A549 treated with ZK216348 at 1 μM for 4 hours (cell line): Measurements from ENCODE around the gene RAB3A. TPM values are rescaled to one million over a fixed set of nuclear protein-coding genes. Genes with fewer than 3 reads are reported as not detected.

Experiments used
- total RNA-seq: library from RNA; stranded (reverse); fragments of 200-300 nt; extraction: Qiagen RNA extraction; gene quantifications from 5 replicates; pipeline ENCODE4 v1.2.3, GENCODE V29; 2022; ENCODE audit warnings: low read depth

The RAB3A gene
- total RNA-seq = 0.50 to 1.3 TPM (median 0.95 TPM) in 5 replicates

GRCh38 chr19:18203863-18204393, at the start of gene RAB3A:
RAB3A (minus strand) TSS chr19:18204042; CDS start chr19:18202740, 1,302 bp downstream.

GRCh38 chr19:18225702-18226468, 22.0 kb upstream of the RAB3A start, which contains the start of gene PDE4C:
PDE4C (minus strand) TSS chr19:18226438; CDS start chr19:18226415, 23 bp downstream.

GRCh38 chr19:18192673-18193387, 11.0 kb downstream of the RAB3A start, which contains the start of gene MPV17L2:
MPV17L2 (plus strand) TSS chr19:18193218; CDS start chr19:18193282, 64 bp downstream.

GRCh38 chr19:18173572-18174288, 30.1 kb downstream of the RAB3A start, which contains the start of gene IFI30:
IFI30 (plus strand) TSS chr19:18173813; CDS start chr19:18173842, 29 bp downstream.

GRCh38 chr19:18152817-18153555, 50.9 kb downstream of the RAB3A start, which contains the start of gene PIK3R2:
PIK3R2 (plus strand) TSS chr19:18153163; CDS start chr19:18155880, 2,717 bp downstream.

Other genes starting within 250 kb of the RAB3A start
- 0.12 to 0.98 TPM (median 0.48 TPM) in 5 replicates for gene KCNN1, start 236.9 kb downstream of the RAB3A start, total RNA-seq
- gene ARRDC2, start 195.9 kb downstream of the RAB3A start, total RNA-seq = 24.7 to 40.0 TPM (median 38.1 TPM) in 5 replicates
- gene IL12RB1, start 117.1 kb downstream of the RAB3A start, total RNA-seq = not detected in 5 replicates
- gene MAST3, start 106.3 kb downstream of the RAB3A start, total RNA-seq = 1.9 to 2.6 TPM (median 2.3 TPM) in 5 replicates
- 1.0 to 16.9 TPM (median 11.6 TPM) in 5 replicates for gene PIK3R2, start 50.9 kb downstream of the RAB3A start, total RNA-seq
- 7.9 to 26.4 TPM (median 16.4 TPM) in 5 replicates for gene IFI30, start 30.2 kb downstream of the RAB3A start, total RNA-seq
- 6.7 to 12.9 TPM (median 12.3 TPM) in 5 replicates for gene MPV17L2, start 10.8 kb downstream of the RAB3A start, total RNA-seq
- gene PDE4C, start 22.4 kb upstream of the RAB3A start, total RNA-seq = 0.12 to 0.99 TPM (median 0.14 TPM) in 3 of 5 replicates, not detected in the others
- 0.61 to 0.98 TPM (median 0.72 TPM) in 5 replicates for gene IQCN, start 70.4 kb upstream of the RAB3A start, total RNA-seq
- 22.6 to 65.5 TPM (median 54.9 TPM) in 5 replicates for gene JUND, start 77.6 kb upstream of the RAB3A start, total RNA-seq
- 200 to 249 TPM (median 235 TPM) in 5 replicates for gene LSM4, start 119.0 kb upstream of the RAB3A start, total RNA-seq
- 1.6 to 3.2 TPM (median 2.6 TPM) in 5 replicates for gene PGPEP1, start 136.6 kb upstream of the RAB3A start, total RNA-seq
- gene GDF15, start 182.1 kb upstream of the RAB3A start, total RNA-seq = 15.2 to 41.1 TPM (median 30.8 TPM) in 5 replicates
- gene LRRC25, start 193.6 kb upstream of the RAB3A start, total RNA-seq = not detected in 5 replicates
- 30.2 to 51.6 TPM (median 49.6 TPM) in 5 replicates for gene SSBP4, start 215.4 kb upstream of the RAB3A start, total RNA-seq
- gene ISYNA1, start 234.1 kb upstream of the RAB3A start, total RNA-seq = 28.6 to 46.9 TPM (median 39.3 TPM) in 5 replicates